Thyroid gland (tissue), 4 donors: ENCODE data around the gene STXBP1.

Source experiments
- CTCF ChIP-seq, 6 experiments: fragments of 200-600 bp in 3 of 6; fragments of 450-650 bp in 3 of 6; sonication (generic) in 3 of 6; IDR thresholded peaks; one replicate each; pipeline ENCODE4 v1.5.1; 2016 to 2019; ENCODE audit warnings: antibody characterized with exemption in 6 of 6, mild to moderate bottlenecking in 2 of 6, inconsistent platforms in 1 of 6, moderate library complexity in 1 of 6
- POLR2A ChIP-seq, 2 donors: fragments of 450-650 bp; IDR thresholded peaks; one replicate each; pipeline ENCODE4 v1.6.1; 2017; ENCODE audit warnings: antibody characterized with exemption in 2 of 2, mild to moderate bottlenecking in 2 of 2, moderate library complexity in 1 of 2

GRCh38 chr9:127613583-127613954 lies 1.5 kb downstream of the STXBP1 start:
- no peak for TF ChIP-seq CTCF (IDR thresholded peaks at IDR 0.05)
- no peak for TF ChIP-seq POLR2A (IDR thresholded peaks at IDR 0.05)
